ENCODE data around the gene PAK6.

The PAK6 gene

GRCh38 chr15:40316931-40317330 is 78.1 kb downstream of the PAK6 start:
- no peak for TF ChIP-seq REST (IDR thresholded peaks at IDR 0.05; ENCODE audit: insufficient read depth in 1 of 2, low read depth in 2 of 2, low read length in 2 of 2)
- TF ChIP-seq TAF1 (IDR thresholded peaks at IDR 0.05; ENCODE audit: borderline replicate concordance, insufficient read depth, low read length): no peak
- TF ChIP-seq POLR2AphosphoS5 (IDR thresholded peaks at IDR 0.05; ENCODE audit: low read depth, low read length): no peak
- TF ChIP-seq SIN3A (IDR thresholded peaks at IDR 0.05; ENCODE audit: borderline replicate concordance, insufficient read depth, low read length): no peak
- TF ChIP-seq FOXP2 (optimal IDR thresholded peaks at IDR 0.05; ENCODE audit: borderline replicate concordance, extremely low read depth, extremely low read length, insufficient read depth): no peak

- TF ChIP-seq TAF1 (IDR thresholded peaks at IDR 0.05; ENCODE audit: borderline replicate concordance, insufficient read depth, low read length): no peak
- TF ChIP-seq SIN3A (IDR thresholded peaks at IDR 0.05; ENCODE audit: borderline replicate concordance, insufficient read depth, low read length): no peak
Observed at GRCh38 chr15:40317580-40317979, 78.7 kb downstream of the PAK6 start.

- TF ChIP-seq SIN3A (IDR thresholded peaks at IDR 0.05; ENCODE audit: borderline replicate concordance, insufficient read depth, low read length) (no peak), POLR2AphosphoS5 (IDR thresholded peaks at IDR 0.05; ENCODE audit: low read depth, low read length) (no peak), FOXP2 (optimal IDR thresholded peaks at IDR 0.05; ENCODE audit: borderline replicate concordance, extremely low read depth, extremely low read length, insufficient read depth) (no peak), TAF1 (IDR thresholded peaks at IDR 0.05; ENCODE audit: borderline replicate concordance, insufficient read depth, low read length) (no peak), REST (IDR thresholded peaks at IDR 0.05; ENCODE audit: insufficient read depth in 1 of 2, low read depth in 2 of 2, low read length in 2 of 2) (no peak)
Observed at GRCh38 chr15:40320409-40320808, 81.5 kb downstream of the PAK6 start.

GRCh38 chr15:40320931-40321371 is 82.1 kb downstream of the PAK6 start:
- TF ChIP-seq SIN3A (IDR thresholded peaks at IDR 0.05; ENCODE audit: borderline replicate concordance, insufficient read depth, low read length) (no peak), TAF1 (IDR thresholded peaks at IDR 0.05; ENCODE audit: borderline replicate concordance, insufficient read depth, low read length) (no peak), POLR2AphosphoS5 (IDR thresholded peaks at IDR 0.05; ENCODE audit: low read depth, low read length) (no peak), REST (IDR thresholded peaks at IDR 0.05; ENCODE audit: insufficient read depth in 1 of 2, low read depth in 2 of 2, low read length in 2 of 2) (no peak), FOXP2 (optimal IDR thresholded peaks at IDR 0.05; ENCODE audit: borderline replicate concordance, extremely low read depth, extremely low read length, insufficient read depth) (no peak)

- no peak for TF ChIP-seq SIN3A (IDR thresholded peaks at IDR 0.05; ENCODE audit: borderline replicate concordance, insufficient read depth, low read length)
- TF ChIP-seq POLR2AphosphoS5 (IDR thresholded peaks at IDR 0.05; ENCODE audit: low read depth, low read length): no peak
- TF ChIP-seq TAF1 (IDR thresholded peaks at IDR 0.05; ENCODE audit: borderline replicate concordance, insufficient read depth, low read length): no peak
- TF ChIP-seq FOXP2 (optimal IDR thresholded peaks at IDR 0.05; ENCODE audit: borderline replicate concordance, extremely low read depth, extremely low read length, insufficient read depth): no peak
- TF ChIP-seq REST (IDR thresholded peaks at IDR 0.05; ENCODE audit: insufficient read depth in 1 of 2, low read depth in 2 of 2, low read length in 2 of 2): no peak
Observed at GRCh38 chr15:40322531-40323238, 83.8 kb downstream of the PAK6 start.

Measured in PFSK-1 (cell line).